Sigmoid colon (tissue), 4 donors: Measurements from ENCODE around the gene EPB41L1.

ENCODE experiments used
- EP300 ChIP-seq, 4 donors: sonication (generic); formaldehyde crosslinking; IDR thresholded peaks; one replicate each; pipeline ENCODE4 v1.6.1; 2017; ENCODE audit warnings: antibody characterized with exemption in 4 of 4
- POLR2A ChIP-seq, 2 donors: fragments of 450-650 bp; IDR thresholded peaks; one replicate each; pipeline ENCODE4 v1.6.1; 2016; ENCODE audit warnings: antibody characterized with exemption in 2 of 2, mild to moderate bottlenecking in 2 of 2, moderate library complexity in 2 of 2
- POLR2AphosphoS5 ChIP-seq, 4 donors: sonication (generic); formaldehyde crosslinking; IDR thresholded peaks; one replicate each; pipeline ENCODE4 v1.6.1; 2017; ENCODE audit warnings: antibody characterized with exemption in 4 of 4
- TF ChIP-seq, protein P1 (sequence below), 4 experiments: fragments of 450-650 bp in 3 of 4; fragments of 200-600 bp in 1 of 4; IDR thresholded peaks; one replicate each; pipeline ENCODE4 v1.5.1; 2016 to 2019; ENCODE audit warnings: antibody characterized with exemption in 4 of 4, mild to moderate bottlenecking in 3 of 4, moderate library complexity in 2 of 4

- TF ChIP-seq POLR2AphosphoS5 (IDR thresholded peaks at IDR 0.05) (no peak), POLR2A (IDR thresholded peaks at IDR 0.05) (no peak), EP300 (IDR thresholded peaks at IDR 0.05) (no peak)
- TF ChIP-seq, protein P1, sequence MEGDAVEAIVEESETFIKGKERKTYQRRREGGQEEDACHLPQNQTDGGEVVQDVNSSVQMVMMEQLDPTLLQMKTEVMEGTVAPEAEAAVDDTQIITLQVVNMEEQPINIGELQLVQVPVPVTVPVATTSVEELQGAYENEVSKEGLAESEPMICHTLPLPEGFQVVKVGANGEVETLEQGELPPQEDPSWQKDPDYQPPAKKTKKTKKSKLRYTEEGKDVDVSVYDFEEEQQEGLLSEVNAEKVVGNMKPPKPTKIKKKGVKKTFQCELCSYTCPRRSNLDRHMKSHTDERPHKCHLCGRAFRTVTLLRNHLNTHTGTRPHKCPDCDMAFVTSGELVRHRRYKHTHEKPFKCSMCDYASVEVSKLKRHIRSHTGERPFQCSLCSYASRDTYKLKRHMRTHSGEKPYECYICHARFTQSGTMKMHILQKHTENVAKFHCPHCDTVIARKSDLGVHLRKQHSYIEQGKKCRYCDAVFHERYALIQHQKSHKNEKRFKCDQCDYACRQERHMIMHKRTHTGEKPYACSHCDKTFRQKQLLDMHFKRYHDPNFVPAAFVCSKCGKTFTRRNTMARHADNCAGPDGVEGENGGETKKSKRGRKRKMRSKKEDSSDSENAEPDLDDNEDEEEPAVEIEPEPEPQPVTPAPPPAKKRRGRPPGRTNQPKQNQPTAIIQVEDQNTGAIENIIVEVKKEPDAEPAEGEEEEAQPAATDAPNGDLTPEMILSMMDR (IDR thresholded peaks at IDR 0.05), result no peak
Observed at GRCh38 chr20:36149469-36149868, 5.1 kb upstream of the EPB41L1 start.
